Jurkat, Clone E6-1 (cell line): ENCODE data around the gene ZNF555.
"Not testable (repeated sequence)": the region's sequence is repeated elsewhere in the genome, so short reads cannot be mapped to it uniquely, and the experiment has no call there.

Source experiments
- DNase-seq: peaks from one replicate; pipeline ENCODE4 v3.0.0-alpha.2; 2011; ENCODE audit warnings: low read depth, low spot score
- H3K4me3 ChIP-seq: 2 replicates; pipeline ENCODE4 v1.5.1; 2011; ENCODE audit warnings: mild to moderate bottlenecking, low read length, control low read depth, moderate library complexity

Gene ZNF555

GRCh38 chr19:2805991-2806649 is 35.2 kb upstream of the ZNF555 start:
- H3K4me3 ChIP-seq, result no peak overlapping the region
- no peak for DNase-seq

GRCh38 chr19:2806736-2807378 is 34.4 kb upstream of the ZNF555 start:
- no peak overlapping the region for H3K4me3 ChIP-seq
- no peak for DNase-seq

GRCh38 chr19:2807379-2808128 is 33.7 kb upstream of the ZNF555 start:
- DNase-seq, result no peak
- H3K4me3 ChIP-seq, result no peak overlapping the region

GRCh38 chr19:2808129-2808941 is 32.9 kb upstream of the ZNF555 start:
- DNase-seq, result no peak
- no peak overlapping the region for H3K4me3 ChIP-seq

GRCh38 chr19:2809387-2810140 is 31.7 kb upstream of the ZNF555 start:
- DNase-seq, result no peak
- H3K4me3 ChIP-seq, result no peak overlapping the region

- DNase-seq, result no peak
- no peak overlapping the region for H3K4me3 ChIP-seq
Measured at GRCh38 chr19:2810141-2811091, 30.9 kb upstream of the ZNF555 start.

- no peak overlapping the region for H3K4me3 ChIP-seq
- no peak for DNase-seq
Measured at GRCh38 chr19:2811221-2811722, 30.0 kb upstream of the ZNF555 start.

- H3K4me3 ChIP-seq, result no peak overlapping the region
- no peak for DNase-seq
Measured at GRCh38 chr19:2811735-2812413, 29.4 kb upstream of the ZNF555 start.

- H3K4me3 ChIP-seq, result no peak overlapping the region
- DNase-seq, result no peak
Measured at GRCh38 chr19:2812414-2813234, 28.7 kb upstream of the ZNF555 start.

- no peak overlapping the region for H3K4me3 ChIP-seq
- DNase-seq, result no peak
Measured at GRCh38 chr19:2813235-2814160, 27.8 kb upstream of the ZNF555 start.

GRCh38 chr19:2814426-2814825 is 26.8 kb upstream of the ZNF555 start:
- DNase-seq, result no peak
- H3K4me3 ChIP-seq, result no peak overlapping the region

GRCh38 chr19:2815191-2815614 is 26.1 kb upstream of the ZNF555 start:
- DNase-seq, result no peak
- no peak overlapping the region for H3K4me3 ChIP-seq

- no peak overlapping the region for H3K4me3 ChIP-seq
- no peak for DNase-seq
Measured at GRCh38 chr19:2815923-2816322, 25.4 kb upstream of the ZNF555 start.

- no peak overlapping the region for H3K4me3 ChIP-seq
- no peak for DNase-seq
Measured at GRCh38 chr19:2816641-2817040, 24.6 kb upstream of the ZNF555 start.

- not testable (repeated sequence) for H3K4me3 ChIP-seq, DNase-seq
Measured at GRCh38 chr19:2817237-2817829, 23.9 kb upstream of the ZNF555 start.
